ENCODE data around the gene GMPPB.

The GMPPB gene

GRCh38 chr3:49681543-49681942 is 42.2 kb downstream of the GMPPB start:
- Histone ChIP-seq H3K36me3 (replicated peaks) (peaks cover 64% of the 10 kb centered on the region), H3K27ac (no peak overlapping the region), H3K27me3 (replicated peaks) (no peaks in the 10 kb centered on the region), H3K4me3 (ENCODE audit: low read depth, low read length) (no peak overlapping the region)
- in situ Hi-C loops (cut with HindIII; ENCODE audit: low pct_ligation_motif_present, low sequenced_read_pairs), result no loop called here
- no peak for TF ChIP-seq CTCF (IDR thresholded peaks at IDR 0.05; ENCODE audit: low read depth, low read length, missing control alignments)
- DNase-seq, result no peak

GRCh38 chr3:49681232-49681522 is 42.6 kb downstream of the GMPPB start:
- Histone ChIP-seq H3K4me3 (ENCODE audit: low read depth, low read length) (no peak overlapping the region), H3K27me3 (replicated peaks) (no peaks in the 10 kb centered on the region), H3K27ac (no peak overlapping the region), H3K36me3 (replicated peaks) (peaks cover 66% of the 10 kb centered on the region)
- no peak for DNase-seq
- no peak for TF ChIP-seq CTCF (IDR thresholded peaks at IDR 0.05; ENCODE audit: low read depth, low read length, missing control alignments)
- in situ Hi-C loops (cut with HindIII; ENCODE audit: low pct_ligation_motif_present, low sequenced_read_pairs), result no loop called here

GRCh38 chr3:49680493-49681231 is 43.1 kb downstream of the GMPPB start:
- TF ChIP-seq CTCF (IDR thresholded peaks at IDR 0.05; ENCODE audit: low read depth, low read length, missing control alignments), result no peak
- Histone ChIP-seq H3K36me3 (replicated peaks) (peaks cover 66% of the 10 kb centered on the region), H3K27me3 (replicated peaks) (no peaks in the 10 kb centered on the region), H3K4me3 (ENCODE audit: low read depth, low read length) (no peak overlapping the region), H3K27ac (no peak overlapping the region)
- in situ Hi-C loops (cut with HindIII; ENCODE audit: low pct_ligation_motif_present, low sequenced_read_pairs), result no loop called here
- no peak for DNase-seq

- in situ Hi-C loops (cut with HindIII; ENCODE audit: low pct_ligation_motif_present, low sequenced_read_pairs), result no loop called here
- peaks cover 39% of the 10 kb centered on the region for H3K36me3 ChIP-seq (replicated peaks)
Observed at GRCh38 chr3:49675912-49676311, 47.8 kb downstream of the GMPPB start.

GRCh38 chr3:49674497-49674983 is 49.2 kb downstream of the GMPPB start:
- Histone ChIP-seq H3K36me3 (replicated peaks) (peaks cover 29% of the 10 kb centered on the region), H3K27ac (peak overlapping the region; percentile 75), H3K4me3 (ENCODE audit: low read depth, low read length) (peak overlapping the region; percentile 76), H3K27me3 (replicated peaks) (no peaks in the 10 kb centered on the region)
- no peak for DNase-seq
- in situ Hi-C loops (cut with HindIII; ENCODE audit: low pct_ligation_motif_present, low sequenced_read_pairs), result loop anchor here (25.0 kb wide), 1 partner anchor 112 kb away; the partner anchor contains the start of gene BSN
- TF ChIP-seq CTCF (IDR thresholded peaks at IDR 0.05; ENCODE audit: low read depth, low read length, missing control alignments), result no peak

More at GRCh38 chr3:49675912-49676311, 47.8 kb downstream of the GMPPB start:
- no peak for DNase-seq
- Histone ChIP-seq H3K4me3 (ENCODE audit: low read depth, low read length) (no peak overlapping the region), H3K27ac (no peak overlapping the region), H3K27me3 (replicated peaks) (no peaks in the 10 kb centered on the region)
- no peak for TF ChIP-seq CTCF (IDR thresholded peaks at IDR 0.05; ENCODE audit: low read depth, low read length, missing control alignments)
